Skeletal muscle tissue (tissue), 4 donors: ENCODE results near the gene CCNL1. TPM values are rescaled to one million over a fixed set of nuclear protein-coding genes. Genes with fewer than 3 reads are reported as not detected.

Experiments used
- H3K27ac ChIP-seq: one replicate; pipeline ENCODE4 v1.7.0; 2013; ENCODE audit warnings: mild to moderate bottlenecking, low read depth, low read length, inconsistent platforms
- H3K27me3 ChIP-seq, 3 donors: one replicate each; pipeline ENCODE4 v1.7.0; 2013; ENCODE audit warnings: low read length in 3 of 3; ENCODE audit not compliant: control insufficient read depth in 3 of 3, insufficient read depth in 3 of 3
- H3K36me3 ChIP-seq, 3 donors: one replicate each; pipeline ENCODE4 v1.7.0; 2013; ENCODE audit warnings: low read length in 3 of 3; ENCODE audit not compliant: control insufficient read depth in 3 of 3, insufficient read depth in 3 of 3
- H3K4me1 ChIP-seq, 3 donors: one replicate each; pipeline ENCODE4 v1.7.0; 2013; ENCODE audit warnings: low read length in 3 of 3, mild to moderate bottlenecking in 3 of 3; ENCODE audit not compliant: control insufficient read depth in 3 of 3, insufficient read depth in 3 of 3
- H3K4me3 ChIP-seq, 3 donors: one replicate each; pipeline ENCODE4 v1.7.0; 2013; ENCODE audit warnings: low read length in 3 of 3
- H3K9ac ChIP-seq, 3 donors: one replicate each; pipeline ENCODE4 v1.7.0; 2013; ENCODE audit warnings: low read length in 3 of 3, mild to moderate bottlenecking in 3 of 3, moderate library complexity in 2 of 3, low read depth in 1 of 3
- H3K9me3 ChIP-seq, 3 donors: one replicate each; pipeline ENCODE4 v1.7.0; 2013; ENCODE audit warnings: low read length in 3 of 3; ENCODE audit not compliant: control insufficient read depth in 3 of 3
- total RNA-seq: library from RNA; depleted of rRNA; stranded (reverse); fragments of >200 nt; gene quantifications from one replicate; pipeline ENCODE4 v1.2.3, GENCODE V29; 2014
- donor health status: Osteomylitis.

Gene CCNL1
- total RNA-seq, 1 donor from 2014 or later, result 52.7 TPM

DNA sequence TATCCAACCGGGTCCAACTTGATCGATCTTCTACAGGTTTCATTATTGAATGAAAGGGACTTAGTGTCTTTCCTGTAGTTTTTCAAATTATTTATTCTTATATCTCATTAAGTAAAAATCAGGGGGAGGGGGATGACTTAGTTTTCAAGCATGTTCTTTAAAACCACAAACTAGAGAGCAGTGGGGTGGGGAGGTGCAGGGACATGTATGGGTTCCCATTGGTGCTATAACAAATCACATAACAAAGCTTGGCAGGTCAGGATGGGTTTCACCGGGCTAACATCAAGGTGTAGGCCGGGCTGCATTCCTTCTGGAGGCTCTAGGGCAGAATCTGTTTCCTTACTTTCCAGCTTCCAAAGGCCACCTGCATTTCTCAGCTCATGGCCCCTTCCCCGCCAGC lies 32.7 kb downstream of the CCNL1 start:
- Histone ChIP-seq H3K9ac (no peak overlapping the region), H3K4me3 (no peak overlapping the region), H3K27me3 (no peaks in the 10 kb centered on the region), H3K36me3 (no peaks in the 10 kb centered on the region), H3K4me1 (peaks cover 23 to 31% (median 25%) of the 10 kb centered on the region in 3 donors), H3K9me3 (no peaks in the 10 kb centered on the region), H3K27ac (no peak overlapping the region)

DNA sequence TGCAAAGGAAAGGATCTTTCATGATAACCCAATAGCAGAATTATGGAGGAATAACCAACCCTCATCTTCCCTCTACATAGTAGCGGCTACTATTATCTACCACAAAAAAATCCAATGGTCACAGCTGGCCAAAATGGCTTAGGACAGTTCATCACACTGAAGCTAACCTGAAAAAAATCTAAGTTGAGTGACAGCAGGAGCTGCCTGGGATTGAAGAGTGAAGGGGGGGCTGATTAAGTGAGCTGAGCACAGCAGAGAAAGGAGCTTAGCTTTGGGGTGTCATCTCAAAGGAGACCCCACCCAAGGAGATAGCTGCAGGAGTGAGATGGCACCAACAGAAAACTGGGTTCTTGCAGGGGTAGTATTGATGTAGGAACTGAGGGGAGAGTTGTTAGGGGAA lies 33.6 kb downstream of the CCNL1 start:
- H3K4me3 ChIP-seq, result no peak overlapping the region
- no peaks in the 10 kb centered on the region for H3K9me3 ChIP-seq
- no peak overlapping the region for H3K27ac ChIP-seq
- H3K9ac ChIP-seq, result no peak overlapping the region
- peaks cover 16 to 22% (median 22%) of the 10 kb centered on the region in 3 donors for H3K4me1 ChIP-seq
- no peaks in the 10 kb centered on the region for H3K36me3 ChIP-seq
- no peaks in the 10 kb centered on the region for H3K27me3 ChIP-seq

DNA sequence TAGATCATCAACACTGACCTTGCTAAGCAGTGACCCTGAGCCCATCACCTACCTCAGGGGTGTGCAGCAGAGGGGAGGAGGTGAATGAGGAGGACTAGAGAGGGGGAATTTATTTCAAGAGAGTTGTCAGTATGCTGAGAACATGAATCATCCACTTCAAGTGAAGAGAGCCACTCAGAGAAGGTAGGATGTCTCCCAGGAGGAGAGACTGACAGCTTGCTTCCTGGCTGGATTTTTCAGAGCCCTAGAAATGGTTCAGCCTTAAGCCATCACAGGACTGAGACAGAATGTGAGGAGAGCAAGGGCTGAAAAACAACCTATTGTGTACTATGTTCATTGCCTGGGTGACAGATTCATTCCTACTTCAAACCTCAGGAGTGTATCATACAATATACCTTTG lies 34.8 kb downstream of the CCNL1 start:
- no peak overlapping the region for H3K27ac ChIP-seq
- no peak overlapping the region for H3K4me3 ChIP-seq

DNA sequence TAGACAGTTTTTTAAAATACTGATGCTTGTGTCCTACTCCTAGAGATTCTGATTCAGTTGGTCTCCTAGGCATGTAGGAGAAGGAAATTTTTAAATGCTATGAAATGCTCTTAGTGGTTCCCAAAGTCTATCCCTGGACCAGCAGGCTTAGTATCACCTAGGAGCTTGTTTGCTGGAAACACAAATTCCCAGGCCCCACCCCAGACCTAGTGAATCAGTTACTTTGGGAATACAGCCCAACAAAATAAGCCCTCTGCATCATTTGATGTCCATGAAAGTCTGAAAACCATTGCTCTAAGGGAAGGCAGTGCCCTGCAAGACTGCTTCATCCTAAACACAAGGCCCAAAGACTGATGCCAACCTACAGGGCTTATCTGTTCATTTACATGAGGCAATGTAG lies 36.3 kb downstream of the CCNL1 start:
- H3K36me3 ChIP-seq, result no peaks in the 10 kb centered on the region
- H3K27ac ChIP-seq, result no peak overlapping the region
- H3K9ac ChIP-seq, result no peak overlapping the region
- no peak overlapping the region for H3K4me3 ChIP-seq
- H3K4me1 ChIP-seq, result peaks cover 0 to 3% (median 0%) of the 10 kb centered on the region in 3 donors
- H3K9me3 ChIP-seq, result no peaks in the 10 kb centered on the region
- no peaks in the 10 kb centered on the region for H3K27me3 ChIP-seq

More for the DNA sequence above, 34.8 kb downstream of the CCNL1 start:
- peaks cover 5 to 13% (median 10%) of the 10 kb centered on the region in 3 donors for H3K4me1 ChIP-seq
- no peaks in the 10 kb centered on the region for H3K9me3 ChIP-seq
- no peaks in the 10 kb centered on the region for H3K27me3 ChIP-seq
- no peak overlapping the region for H3K9ac ChIP-seq
- no peaks in the 10 kb centered on the region for H3K36me3 ChIP-seq

DNA sequence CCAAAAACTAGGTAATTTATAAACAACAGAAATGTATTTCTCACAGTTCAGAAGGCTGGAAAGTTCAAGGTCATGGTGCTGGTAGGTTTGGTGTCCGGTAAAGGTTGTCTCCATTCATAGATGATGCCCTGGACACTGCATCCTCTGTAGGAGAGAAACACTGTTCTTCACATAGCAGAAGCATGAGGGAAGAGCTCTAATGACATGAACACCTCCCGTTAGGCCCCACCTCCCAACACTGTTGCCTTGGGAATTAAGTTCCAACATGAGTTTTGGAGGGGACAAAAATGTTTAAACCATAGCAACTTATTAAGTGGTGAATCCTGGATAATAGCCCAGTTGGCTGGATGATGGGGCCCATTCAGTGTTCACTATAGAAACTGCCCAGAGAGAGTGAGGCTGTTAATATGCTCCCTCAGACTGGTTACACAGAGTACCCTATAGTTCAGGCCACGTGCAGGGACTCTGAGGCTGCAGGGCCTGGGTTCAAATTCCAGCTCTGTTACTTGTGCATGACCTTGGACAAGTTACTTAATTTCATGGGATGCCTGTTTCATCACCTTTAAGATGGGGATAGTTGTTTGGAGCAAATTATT lies 37.0 kb downstream of the CCNL1 start:
- Histone ChIP-seq H3K4me1 (no peaks in the 10 kb centered on the region), H3K27ac (no peak overlapping the region), H3K4me3 (no peak overlapping the region), H3K36me3 (no peaks in the 10 kb centered on the region), H3K9me3 (no peaks in the 10 kb centered on the region), H3K27me3 (no peaks in the 10 kb centered on the region), H3K9ac (no peak overlapping the region)

DNA sequence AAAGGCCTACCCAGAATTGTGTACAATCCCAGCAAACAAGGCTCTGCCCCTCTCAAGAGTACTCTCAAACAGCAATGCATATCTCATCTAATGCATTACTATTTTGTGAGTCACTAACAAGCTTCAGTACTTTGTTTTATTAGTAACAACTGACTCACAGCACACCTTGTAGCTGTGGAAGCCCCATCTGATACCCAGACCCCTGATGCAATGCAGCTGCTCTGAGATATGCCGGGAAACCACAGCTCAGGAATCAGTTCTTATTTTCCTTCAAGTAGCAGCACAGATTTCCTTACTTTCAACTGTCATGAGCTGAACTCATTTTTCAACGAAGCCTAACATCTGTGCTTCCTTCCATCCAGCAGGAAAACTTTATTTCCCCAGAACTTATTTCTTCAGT lies 37.8 kb downstream of the CCNL1 start:
- no peak overlapping the region for H3K27ac ChIP-seq
- H3K36me3 ChIP-seq, result no peaks in the 10 kb centered on the region
- H3K27me3 ChIP-seq, result no peaks in the 10 kb centered on the region
- H3K9me3 ChIP-seq, result no peaks in the 10 kb centered on the region
- no peak overlapping the region for H3K4me3 ChIP-seq
- no peaks in the 10 kb centered on the region for H3K4me1 ChIP-seq
- H3K9ac ChIP-seq, result no peak overlapping the region

DNA sequence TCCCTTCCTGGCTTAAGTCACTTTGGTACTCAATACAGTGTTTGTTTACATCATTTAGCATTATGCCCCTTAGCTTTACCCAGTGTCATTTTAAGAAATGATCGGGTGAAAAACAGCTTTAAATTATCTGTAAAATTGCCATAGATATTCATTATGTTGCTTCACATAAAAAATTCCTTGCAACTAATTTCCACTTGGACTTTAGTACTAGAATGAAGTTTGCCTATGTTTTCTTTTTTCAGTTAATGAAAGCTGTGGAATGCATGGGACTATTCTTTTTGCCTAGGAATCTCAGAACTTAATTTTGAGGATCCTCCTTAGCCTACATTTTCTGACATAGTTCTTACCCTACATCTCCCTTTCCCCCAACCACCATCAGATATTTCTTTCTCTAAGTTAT lies 38.4 kb downstream of the CCNL1 start:
- no peak overlapping the region for H3K27ac ChIP-seq

DNA sequence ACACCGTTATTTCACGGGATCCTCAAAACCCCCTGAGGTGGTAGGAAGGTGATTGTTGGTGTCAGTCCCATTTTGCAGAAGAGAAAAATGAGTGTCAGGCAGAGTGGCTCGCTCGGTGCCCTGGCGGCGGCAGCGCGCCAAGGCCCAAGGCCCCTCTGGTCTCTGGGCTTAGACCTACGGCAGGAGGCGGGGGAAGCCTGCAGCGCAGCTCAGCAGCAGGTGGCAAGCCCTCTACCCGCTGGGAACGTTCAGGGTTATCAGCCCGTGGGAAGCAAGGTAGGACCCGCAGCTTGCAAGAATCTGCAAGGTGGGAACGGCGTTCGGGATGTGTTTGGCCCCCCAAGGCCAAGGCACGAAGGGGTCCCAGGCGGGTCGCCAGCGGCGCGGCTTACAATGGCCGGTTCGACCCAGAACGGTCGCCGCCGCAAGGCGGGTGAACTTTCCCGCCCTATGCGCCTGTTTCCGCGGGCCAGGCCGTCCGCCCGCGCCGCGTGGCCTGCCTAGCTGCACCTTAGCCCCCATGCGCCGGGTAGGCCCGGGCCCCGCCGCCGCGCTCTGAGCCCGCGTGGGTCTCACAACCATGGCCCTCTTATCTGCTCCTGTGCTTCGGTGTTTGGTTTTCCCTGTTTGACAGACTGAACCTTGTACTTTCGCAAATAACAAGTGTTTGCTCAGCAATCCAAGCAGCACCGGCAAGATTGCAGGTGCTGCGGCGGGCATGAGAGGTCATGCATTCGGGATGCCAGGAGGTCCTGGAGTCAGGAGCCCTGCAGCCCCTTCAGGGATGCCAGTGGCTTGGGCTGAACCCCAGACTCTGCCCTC lies 39.7 kb downstream of the CCNL1 start:
- no peak overlapping the region for H3K4me3 ChIP-seq
- H3K4me1 ChIP-seq, result peaks cover 12 to 17% (median 13%) of the 10 kb centered on the region in 3 donors
- H3K9ac ChIP-seq, result no peak overlapping the region
- no peaks in the 10 kb centered on the region for H3K36me3 ChIP-seq
- no peaks in the 10 kb centered on the region for H3K9me3 ChIP-seq
- H3K27ac ChIP-seq, result no peak overlapping the region
- H3K27me3 ChIP-seq, result no peaks in the 10 kb centered on the region

More for the DNA sequence above, 38.4 kb downstream of the CCNL1 start:
- Histone ChIP-seq H3K36me3 (no peaks in the 10 kb centered on the region), H3K4me1 (peaks cover 0 to 5% (median under 1%) of the 10 kb centered on the region in 3 donors), H3K9ac (no peak overlapping the region), H3K27me3 (no peaks in the 10 kb centered on the region), H3K9me3 (no peaks in the 10 kb centered on the region), H3K4me3 (no peak overlapping the region)

DNA sequence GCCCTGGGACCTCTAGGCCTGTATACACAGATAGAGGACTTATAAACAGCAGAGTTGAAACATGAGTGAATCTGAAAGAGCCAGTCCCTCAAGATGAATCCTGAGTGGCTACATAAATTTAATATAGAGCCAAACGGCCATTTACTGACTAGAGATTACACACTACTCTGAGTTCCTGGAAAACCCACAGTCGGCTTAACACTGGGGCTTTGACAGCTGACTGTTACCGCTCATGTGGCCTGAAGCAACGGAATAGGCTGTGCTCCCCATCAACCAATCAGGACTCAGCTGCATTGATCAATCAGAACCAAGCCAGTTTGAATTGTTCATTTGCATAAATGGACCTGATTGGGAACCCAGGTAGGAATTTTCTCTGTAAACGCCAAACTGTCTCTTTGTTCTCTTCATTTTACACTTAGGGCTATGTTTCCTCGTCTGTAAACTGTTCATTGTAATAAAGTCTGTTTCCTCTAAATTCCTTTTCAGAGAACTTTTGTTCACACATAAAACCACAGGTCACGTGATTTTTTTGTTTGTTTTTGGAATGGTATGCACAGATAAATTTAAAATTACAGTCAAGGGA lies 40.5 kb downstream of the CCNL1 start:
- no peak overlapping the region for H3K4me3 ChIP-seq
- no peak overlapping the region for H3K27ac ChIP-seq
- H3K36me3 ChIP-seq, result no peaks in the 10 kb centered on the region
- H3K4me1 ChIP-seq, result peaks cover 16 to 18% (median 17%) of the 10 kb centered on the region in 3 donors
- H3K9ac ChIP-seq, result no peak overlapping the region
- H3K9me3 ChIP-seq, result no peaks in the 10 kb centered on the region
- no peaks in the 10 kb centered on the region for H3K27me3 ChIP-seq
